HG02610 (cell line): Measurements from ENCODE around the gene TBC1D4.

ENCODE experiments used
- ATAC-seq: cut with Tn5 transposase; IDR thresholded peaks from one replicate; pipeline ENCODE4 v1.9.1; 2021; ENCODE audit warnings: mild to moderate bottlenecking, moderate library complexity; ENCODE audit not compliant: unreplicated experiment

Gene TBC1D4

DNA sequence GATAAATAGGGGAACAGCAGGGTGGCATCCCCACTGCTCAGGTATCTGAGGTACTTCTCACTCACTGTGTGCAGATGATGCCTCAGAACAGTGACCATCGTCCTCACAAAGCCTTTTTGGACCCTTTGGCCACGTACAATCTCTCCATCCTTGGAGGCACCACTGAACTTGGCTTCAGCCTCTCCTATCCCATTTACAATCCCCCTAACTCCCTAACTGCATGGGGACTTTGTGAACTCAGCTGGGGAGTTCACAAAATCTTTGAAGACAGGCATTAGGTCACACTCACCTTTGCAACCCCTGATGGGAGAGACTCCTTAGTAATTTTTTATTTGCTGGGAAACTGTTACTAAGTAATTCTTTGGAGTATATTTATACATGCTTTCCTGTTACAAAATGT is 60.8 kb downstream of the TBC1D4 start:
- no peak for ATAC-seq

DNA sequence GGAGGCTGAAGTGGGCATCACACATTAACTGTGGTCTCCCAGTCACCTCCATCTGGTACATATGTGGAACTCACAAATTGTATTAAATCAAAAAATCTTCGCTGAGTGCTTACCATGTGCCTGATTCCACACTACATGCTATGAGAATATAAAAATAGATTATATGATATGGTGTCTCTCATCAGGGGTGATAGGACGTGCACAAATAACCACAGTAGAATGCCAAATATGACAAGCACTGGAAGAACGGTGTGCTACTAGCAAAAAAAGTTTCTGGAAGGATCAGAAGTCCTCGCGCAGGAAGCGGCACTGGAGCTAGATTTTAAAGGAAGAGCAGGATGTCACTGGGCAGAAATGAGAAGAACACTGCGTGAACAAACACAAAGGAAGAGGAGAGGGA is 62.3 kb downstream of the TBC1D4 start:
- ATAC-seq, result no peak

DNA sequence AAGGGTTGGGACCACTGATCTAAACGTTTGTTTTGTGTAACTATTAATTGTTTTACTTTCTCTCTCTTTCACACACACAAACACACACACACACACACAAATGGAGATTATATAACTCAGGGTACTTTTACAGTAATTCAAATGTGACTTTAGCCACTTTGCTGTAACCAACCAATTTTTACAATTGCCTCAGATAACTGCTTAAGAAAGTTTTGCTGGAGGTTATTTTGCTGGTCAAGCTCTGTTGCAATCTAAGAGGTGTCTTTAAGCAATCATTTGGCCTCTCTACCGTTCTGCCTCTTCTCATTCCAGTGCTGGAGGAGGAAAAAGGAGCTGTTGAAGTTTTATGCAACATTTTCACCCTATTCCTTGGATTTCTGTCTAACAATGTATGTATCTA is 63.0 kb downstream of the TBC1D4 start:
- no peak for ATAC-seq

DNA sequence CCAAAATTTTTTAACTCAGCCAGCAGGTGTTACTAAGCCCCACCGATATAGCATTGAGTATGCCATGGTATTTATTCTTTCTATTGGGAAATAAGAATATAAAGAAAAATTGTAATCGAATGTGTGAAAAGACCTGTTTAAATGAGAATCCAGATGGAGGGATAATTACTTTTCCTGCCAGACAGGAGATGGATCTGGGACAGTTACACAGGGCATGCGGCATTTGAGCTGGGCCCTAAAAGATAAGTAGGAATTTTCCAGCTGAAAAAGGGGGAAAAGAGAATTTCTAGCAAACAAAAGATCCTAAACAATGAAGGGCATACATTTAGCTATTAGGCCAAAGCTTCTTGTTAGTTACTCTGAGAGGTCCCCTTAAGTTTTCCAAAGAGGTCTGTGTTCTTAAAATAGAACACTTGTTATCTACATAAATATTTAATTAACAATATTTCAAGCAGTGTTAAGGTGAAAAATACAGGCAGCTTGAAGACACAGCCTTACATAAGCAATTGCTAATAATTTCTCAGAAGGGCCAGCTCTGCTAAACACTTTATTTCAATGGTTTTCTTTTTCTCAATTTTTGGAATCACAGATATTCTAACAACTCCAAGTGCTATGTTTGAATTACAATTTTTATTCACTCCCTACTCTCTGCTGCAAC is 63.7 kb downstream of the TBC1D4 start:
- ATAC-seq, result no peak

DNA sequence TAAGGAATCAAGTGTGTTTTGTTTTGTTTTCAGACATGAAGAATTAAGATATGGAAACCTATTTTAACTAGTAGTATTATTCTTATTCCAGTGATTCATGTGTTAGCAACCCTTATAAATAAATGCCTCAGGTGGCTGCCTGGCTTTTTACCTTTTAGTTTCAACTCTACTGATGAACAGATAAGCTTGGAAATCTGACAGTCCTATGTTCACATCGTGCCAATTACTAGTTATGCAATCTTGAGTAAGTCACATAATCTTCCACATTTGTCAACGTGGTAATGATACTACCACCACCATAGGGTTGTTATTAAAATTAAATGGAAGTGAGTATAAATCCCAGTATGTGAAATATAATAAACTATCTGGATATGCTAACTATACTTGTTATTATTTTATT is 64.3 kb downstream of the TBC1D4 start:
- no peak for ATAC-seq

DNA sequence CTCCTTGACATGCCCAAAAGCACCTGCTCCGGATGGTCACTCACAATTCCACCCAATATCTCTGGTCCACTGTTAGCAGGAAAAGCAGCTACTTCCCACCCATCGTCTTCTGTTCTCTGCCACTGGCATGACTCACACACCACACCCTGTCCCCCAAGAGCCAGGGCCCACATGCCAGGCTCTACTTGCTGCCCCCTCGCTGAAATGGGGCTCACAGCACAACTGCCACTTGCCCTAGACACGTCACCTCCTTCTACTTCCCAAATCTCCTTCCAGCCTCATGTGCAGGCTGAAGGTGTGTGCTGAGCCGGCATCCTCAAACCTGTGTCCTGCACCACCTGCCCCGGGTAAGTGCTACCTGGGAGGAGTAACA is 65.0 kb downstream of the TBC1D4 start:
- no peak for ATAC-seq

DNA sequence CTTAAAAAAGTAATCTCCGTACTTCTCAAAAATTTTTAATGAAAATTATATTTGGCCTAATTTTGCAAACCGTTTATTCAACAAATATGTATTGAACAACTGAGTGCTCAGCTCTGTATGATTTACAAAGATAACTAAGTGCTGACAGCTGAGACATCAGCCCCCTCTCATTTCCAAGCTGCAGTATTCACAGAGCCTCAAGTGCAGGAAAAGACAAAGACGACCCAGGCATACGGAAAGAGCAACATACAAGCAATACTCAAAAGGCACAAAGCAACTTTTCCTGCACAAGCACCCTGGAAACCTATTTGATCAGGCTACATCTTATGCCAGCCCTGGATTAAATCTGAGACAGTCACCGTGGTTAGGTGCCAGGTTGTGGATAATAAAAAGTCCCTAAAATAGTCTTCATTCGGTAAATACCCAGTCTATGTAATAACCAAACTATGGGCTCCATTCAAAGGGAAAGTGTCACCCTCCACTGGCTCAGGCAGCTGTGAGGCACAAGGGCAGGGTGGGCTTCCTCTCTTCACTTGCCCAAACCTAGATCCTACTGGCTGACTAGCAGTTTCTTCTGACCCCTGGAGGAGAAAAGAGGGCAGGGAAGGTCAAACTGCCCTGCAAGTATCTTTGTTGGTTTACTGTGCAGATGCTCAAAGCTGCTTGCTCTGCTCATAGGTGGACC is 65.5 kb downstream of the TBC1D4 start:
- ATAC-seq, result peak; percentile 81

DNA sequence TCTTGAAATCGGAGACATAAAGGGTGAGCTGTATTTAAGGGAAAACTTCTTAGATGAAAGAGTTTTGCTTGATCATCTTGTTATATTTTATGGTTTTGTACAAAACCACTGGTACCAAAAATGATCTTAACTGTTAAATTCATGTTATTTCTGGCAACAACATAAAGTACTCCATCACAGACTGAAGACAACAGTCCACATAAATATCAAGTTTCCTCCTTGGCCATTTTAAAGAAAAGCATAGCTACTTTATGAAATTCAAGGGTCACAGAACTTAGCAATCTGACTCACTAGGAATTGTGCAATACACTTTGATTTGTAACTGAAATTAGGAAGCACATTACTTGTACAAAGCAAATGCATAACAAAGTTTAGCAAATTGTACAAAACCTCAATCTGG is 66.3 kb downstream of the TBC1D4 start:
- no peak for ATAC-seq

DNA sequence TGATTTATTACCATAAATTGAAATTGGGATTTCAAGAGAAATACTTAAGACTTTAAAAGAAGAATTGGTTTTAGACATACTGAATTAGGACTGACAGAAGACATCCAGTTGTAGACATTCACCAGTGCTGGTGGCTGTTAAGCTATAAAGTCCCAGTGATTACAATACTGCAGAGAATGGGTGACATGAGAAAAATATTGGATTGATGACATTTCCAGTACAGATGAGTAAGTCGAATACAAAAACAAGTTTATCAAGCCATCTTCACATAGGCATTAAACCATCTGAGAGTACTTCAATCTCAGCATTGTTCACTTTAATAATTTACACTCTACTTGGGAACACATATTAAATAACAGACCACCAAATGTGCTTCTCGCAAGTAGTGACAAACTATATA is 66.8 kb downstream of the TBC1D4 start:
- no peak for ATAC-seq

DNA sequence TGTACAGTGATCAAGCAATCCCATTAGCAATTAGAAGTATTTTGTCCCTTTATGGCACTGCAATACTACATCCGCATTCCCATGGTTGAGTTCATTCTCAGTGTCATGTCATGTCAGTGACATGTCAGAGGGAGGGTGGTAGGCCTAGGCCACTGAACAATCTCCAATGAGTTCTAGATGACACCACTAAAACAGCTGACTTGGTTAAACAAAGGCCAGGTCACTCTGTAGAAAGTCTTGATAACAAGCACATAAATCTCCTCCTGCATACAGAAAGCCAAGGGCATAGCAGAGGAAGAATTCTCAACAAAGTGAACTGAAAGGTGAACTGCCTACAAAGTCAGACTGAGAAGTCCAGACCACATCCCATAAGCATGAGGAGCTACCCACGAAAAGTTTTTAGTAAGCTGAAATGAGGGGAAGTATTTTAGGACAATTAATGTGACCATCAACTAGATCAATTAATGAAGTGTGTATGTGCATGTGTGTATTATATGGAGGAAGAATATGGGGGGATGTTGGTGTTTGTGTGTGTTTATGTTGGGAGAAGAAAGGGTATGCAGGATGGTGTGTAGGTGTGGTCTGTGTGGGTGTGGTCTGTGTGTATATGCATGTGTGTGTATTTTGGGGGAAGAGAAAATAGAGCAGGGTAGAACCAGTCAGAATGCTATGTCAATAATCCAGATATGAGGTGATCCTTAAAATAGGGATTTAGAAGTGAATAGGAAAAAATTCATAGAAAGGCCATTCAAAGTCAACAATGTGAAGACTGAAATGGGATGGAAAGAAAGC is 67.7 kb downstream of the TBC1D4 start:
- ATAC-seq, result peak; percentile 56

DNA sequence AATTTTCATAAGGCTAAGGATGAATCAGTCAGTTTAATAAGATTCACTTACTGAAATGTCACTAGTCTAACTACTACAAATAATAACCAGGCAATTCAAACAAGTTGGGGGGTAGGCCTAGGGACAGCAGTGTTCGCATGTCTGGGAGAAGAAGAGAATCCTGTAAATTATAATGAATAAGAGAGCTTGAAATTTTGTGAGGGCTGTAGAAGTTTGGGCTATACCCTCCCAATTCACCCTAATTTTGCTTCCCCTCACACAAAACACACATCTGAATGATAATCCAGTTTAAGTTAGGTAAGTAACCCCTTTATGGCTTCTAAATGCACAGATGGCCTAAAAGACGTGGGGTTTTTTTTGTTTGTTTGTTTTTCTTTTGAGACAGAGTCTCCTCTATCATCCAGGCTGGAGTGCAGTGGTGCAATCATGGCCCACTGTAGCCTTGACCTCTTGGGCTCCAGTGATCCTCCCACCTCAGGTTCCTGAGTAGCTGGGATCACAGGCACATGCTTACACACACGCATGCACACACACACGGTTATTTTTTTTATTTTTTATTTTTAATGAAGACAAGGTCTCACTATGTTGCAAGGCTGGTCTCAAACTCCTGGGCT is 69.9 kb downstream of the TBC1D4 start:
- no peak for ATAC-seq

DNA sequence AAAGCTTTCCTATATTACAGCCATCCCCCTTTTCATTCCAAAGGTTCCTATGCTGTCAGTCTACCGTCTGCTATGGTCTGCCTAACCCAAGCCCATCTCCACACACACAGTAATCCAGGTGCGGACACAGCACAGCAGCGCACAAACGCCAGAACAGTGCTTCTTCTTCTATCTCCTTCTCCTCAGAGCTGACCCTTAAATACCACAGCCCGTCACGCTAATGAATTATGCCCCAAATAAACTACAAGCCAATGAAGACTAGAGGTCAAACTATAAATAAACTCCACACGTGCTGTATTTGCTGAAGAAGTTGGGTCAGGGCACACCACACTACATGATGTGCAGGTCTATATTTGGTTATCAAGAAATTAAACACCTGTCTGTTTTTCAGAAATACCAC is 71.8 kb downstream of the TBC1D4 start:
- no peak for ATAC-seq

DNA sequence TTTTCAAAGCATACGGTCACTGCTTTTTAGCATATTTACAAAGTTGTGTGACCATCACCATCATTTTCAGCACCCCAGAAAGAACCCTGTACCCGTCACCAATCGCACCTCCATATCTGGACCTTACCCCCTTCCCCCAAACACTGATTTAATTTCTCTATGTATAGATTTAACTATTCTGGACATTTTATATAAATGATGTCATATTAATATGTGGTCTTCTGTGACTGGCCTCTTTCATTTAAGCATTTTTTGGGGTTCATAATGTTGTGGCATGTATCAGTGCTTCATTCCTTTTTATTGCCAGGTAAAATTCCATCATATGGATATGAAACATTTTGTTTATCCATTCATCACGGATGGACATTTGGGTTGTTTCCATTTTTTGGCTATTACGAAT is 74.0 kb downstream of the TBC1D4 start:
- no peak for ATAC-seq

DNA sequence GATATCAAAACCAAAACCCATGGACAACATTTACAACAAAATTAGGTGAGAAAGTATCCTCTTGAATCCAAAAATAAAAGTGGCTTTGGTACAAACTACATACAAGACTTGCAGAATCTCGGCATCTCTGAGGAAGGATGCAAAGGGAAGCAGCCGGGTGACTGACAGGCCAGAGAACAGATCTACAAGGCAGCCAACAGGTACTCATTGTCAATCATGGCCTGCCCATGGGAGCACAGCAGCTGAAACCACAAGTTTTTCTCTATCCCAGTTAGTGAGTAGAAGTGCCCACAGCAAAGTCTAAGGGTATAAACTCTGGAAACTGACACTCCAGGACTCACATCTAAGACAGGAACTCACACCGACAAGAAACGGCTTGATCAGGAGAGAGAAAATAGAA is 74.5 kb downstream of the TBC1D4 start:
- ATAC-seq, result no peak

DNA sequence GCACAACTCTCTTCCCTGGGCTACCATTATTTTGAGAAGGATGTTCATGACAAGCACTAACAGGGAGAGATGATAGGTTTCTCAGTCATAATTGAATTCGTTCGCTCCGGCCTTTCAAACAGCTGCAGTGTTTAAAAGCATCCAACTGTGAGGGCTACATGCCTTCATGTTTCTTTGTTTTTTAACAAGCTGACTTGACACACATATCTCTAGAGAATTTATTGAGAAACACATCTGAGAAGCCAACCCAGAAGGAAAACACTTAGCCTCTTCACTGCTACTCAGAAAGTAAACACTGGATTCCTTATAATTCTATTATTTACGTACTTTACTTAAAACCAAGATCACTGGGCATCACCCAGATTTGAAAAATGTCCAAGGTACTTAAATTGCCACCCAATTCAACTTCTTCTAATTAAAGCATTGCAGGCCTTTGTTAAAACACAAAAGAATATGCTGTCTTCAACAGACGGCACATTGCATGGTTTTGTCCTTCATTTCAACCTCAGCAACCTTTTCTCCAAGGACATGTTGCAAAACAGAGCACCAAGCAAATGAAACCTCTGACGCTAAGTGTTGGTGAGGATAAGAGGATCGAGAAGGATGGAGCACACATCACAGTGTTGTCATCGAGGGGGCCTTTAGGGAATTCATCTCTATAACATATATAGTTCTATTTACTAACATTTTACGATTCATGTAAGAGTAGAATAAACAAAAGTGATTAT is 75.8 kb downstream of the TBC1D4 start:
- no peak for ATAC-seq

DNA sequence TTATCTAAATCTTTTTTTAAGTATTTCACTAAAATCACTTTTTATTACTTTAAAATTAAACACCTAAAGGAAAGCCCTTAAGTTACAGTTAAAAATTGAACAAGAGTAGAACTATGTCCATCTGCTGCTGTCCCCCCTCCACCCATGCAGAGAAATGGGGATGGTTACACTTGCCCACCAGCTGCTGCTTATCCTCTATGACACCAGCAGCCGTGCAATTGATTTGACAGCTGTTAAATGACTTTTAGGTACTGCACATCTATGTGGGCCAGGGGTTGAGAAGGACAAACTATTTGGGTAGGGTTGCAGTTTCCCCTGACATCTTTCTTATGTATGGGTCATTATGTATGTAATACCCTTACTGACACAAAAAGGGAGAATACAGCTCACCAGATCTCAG is 77.2 kb downstream of the TBC1D4 start:
- no peak for ATAC-seq

DNA sequence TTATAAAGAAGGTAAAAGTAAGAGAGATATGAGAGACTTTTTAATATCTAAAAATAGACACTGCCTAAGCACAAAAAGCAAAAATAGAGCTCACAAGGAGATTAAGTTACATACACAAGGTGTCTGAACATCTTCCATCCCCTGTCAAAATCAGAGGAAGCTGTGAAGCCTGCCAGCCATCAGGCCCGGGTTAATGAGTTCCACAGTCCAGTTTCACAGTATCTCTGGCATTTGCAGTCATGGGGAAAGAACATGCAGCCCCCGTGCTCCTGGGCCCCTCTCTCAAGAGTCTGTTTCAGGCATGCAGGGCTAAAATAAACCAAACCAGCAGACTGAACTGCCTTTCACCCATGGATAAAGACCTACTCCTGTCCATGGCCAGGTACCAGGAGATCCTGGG is 79.2 kb downstream of the TBC1D4 start:
- ATAC-seq, result no peak

DNA sequence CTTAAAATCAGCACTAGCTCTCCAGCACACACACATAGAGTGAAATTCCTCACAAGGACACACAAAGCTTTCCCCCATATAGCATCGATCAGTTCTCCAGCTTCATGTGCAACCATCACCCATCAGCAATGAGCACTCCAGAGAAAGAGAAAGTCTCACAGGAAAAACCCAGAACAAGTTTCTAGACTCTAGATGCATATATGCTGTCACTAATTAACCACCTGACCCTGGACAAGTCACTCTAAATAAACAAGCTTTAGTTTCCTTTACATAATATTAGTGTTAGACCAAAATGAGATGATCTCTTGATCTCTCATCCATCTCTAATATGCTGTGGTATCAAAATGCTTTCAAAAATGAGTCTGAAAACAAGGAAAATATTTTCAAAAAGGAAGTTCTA is 81.2 kb downstream of the TBC1D4 start:
- ATAC-seq, result peak; percentile 79

DNA sequence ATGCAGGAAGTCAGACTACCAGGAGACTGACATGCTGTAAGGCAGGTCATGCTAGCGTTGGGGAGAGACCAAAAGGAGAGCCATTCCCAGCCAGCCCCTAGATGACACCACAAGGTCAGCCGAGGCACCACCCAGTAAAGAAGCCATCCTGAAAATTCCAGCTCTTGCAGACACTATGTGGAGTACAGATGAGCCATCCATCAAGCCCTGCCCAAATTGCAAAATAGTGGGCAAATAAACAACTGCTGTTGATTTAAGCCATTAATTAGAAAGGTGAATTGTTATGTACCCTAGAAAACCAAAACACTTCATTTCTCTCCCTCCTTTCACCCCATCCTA is 82.1 kb downstream of the TBC1D4 start:
- ATAC-seq, result no peak

DNA sequence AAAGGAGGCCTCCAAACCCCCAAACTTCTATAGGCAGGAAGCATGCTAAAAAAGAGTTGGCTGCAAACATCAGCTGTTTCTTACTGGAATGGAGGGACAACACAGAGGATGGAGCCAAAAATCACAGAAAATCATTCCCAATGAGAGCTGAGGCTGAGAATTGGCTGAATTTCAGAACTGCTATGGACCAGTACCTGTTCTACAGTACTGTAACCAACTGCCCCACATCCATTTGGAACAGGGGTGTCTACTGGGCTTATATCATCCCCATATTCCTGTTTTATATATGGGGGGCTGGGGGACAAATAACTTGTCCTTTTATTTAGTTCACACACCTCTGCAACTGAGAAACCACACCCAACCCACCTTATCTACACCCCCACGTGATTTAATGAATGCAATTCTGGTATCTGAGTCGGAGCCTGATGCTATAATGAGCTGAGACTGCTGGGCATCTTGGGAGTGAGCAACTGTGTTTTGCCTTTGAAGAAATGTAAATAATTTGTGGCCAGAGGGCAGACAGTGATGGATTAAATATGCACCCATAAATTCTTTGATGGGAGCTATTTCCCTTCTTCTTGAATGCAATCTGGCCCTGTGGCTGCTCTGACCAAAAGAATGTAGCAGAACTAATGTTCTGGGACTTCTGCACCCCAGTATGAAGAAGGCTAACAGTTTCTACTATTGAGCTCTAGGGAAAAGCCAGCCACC is 82.6 kb downstream of the TBC1D4 start:
- no peak for ATAC-seq

DNA sequence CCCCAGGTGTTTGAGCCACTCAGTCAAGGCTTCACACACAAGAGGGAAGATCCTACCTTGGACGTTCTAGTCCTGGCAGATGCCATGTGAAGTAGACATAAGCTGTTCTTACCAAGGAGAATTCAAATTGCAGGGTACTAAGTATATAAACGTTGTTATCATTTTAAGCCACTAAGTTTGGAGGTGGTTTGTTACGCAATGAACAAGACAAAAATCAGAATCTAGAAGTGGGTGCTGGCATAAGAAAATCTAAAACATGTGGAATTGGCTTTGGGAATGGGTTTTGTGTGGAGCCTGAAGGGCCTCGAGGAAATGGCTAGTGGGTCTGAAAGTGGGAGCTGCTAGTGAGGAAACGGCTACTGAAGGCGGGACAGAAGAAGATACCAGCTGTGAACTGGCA is 83.9 kb downstream of the TBC1D4 start:
- no peak for ATAC-seq
